PC-9 (cell line): ENCODE data around the gene IQSEC1. TPM values are rescaled to one million over a fixed set of nuclear protein-coding genes. Genes with fewer than 3 reads are reported as not detected.

Source experiments
- BruUV-seq: library from RNA; stranded (reverse); fragments of 400-500 nt; replicated peaks from 2 replicates; lab custom pipeline; 2021; lab: Mats Ljungman, UMichigan
- CTCF ChIA-PET: fragments of 300-600 bp; sonication (Branson Sonifier 250); formaldehyde crosslinking; loops from one replicate; lab custom pipeline; 2022; ENCODE audit warnings: antibody characterized with exemption; lab: Charles Lee
- POLR2A ChIA-PET: fragments of 300-600 bp; sonication (Branson Sonifier 250); formaldehyde crosslinking; loops from one replicate; lab custom pipeline; 2022; ENCODE audit warnings: antibody characterized with exemption; ENCODE audit not compliant: unreplicated experiment; lab: Charles Lee
- DNase-seq, 2 experiments: peaks; one replicate each; pipeline versions ENCODE4 v3.0.0 to v3.0.0-alpha.2; 2015 to 2022; ENCODE audit warnings: mixed read lengths in 1 of 2
- H2AFZ ChIP-seq: fragments of 200-600 bp; sonication (generic); 2 replicates; pipeline ENCODE4 v1.8.1; 2017; ENCODE audit warnings: antibody characterized with exemption
- H3F3A ChIP-seq: fragments of 200-600 bp; sonication (generic); 2 replicates; pipeline ENCODE4 v1.8.1; 2017; ENCODE audit warnings: antibody characterized with exemption, mild to moderate bottlenecking, low read depth; ENCODE audit not compliant: insufficient read depth
- H3K27ac ChIP-seq: fragments of 200-600 bp; sonication (generic); 2 replicates; pipeline ENCODE4 v1.6.1; 2016; ENCODE audit warnings: mixed run types
- H3K27me3 ChIP-seq: fragments of 200-600 bp; sonication (generic); 2 replicates; pipeline ENCODE4 v1.6.1; 2016; ENCODE audit warnings: low read depth, mixed run types; ENCODE audit not compliant: insufficient read depth
- H3K36me3 ChIP-seq: fragments of 200-600 bp; sonication (generic); 2 replicates; pipeline ENCODE4 v1.6.1; 2016; ENCODE audit warnings: low read depth, mixed run types
- H3K4me1 ChIP-seq: fragments of 200-600 bp; sonication (generic); replicated peaks from 2 replicates; pipeline ENCODE4 v1.6.1; 2016; ENCODE audit warnings: mixed run types; ENCODE audit not compliant: insufficient read depth
- H3K4me2 ChIP-seq: fragments of 200-600 bp; sonication (generic); 2 replicates; pipeline ENCODE4 v1.6.1; 2017; ENCODE audit warnings: mixed run types
- H3K4me3 ChIP-seq: fragments of 200-600 bp; sonication (generic); 2 replicates; pipeline ENCODE4 v1.6.1; 2016; ENCODE audit warnings: mixed run types
- H3K79me2 ChIP-seq: fragments of 200-600 bp; sonication (generic); 2 replicates; pipeline ENCODE4 v1.6.1; 2017; ENCODE audit warnings: low read depth, mixed run types
- H3K9me2 ChIP-seq: fragments of 200-600 bp; sonication (generic); 2 replicates; pipeline ENCODE4 v1.8.1; 2017; ENCODE audit warnings: mild to moderate bottlenecking; ENCODE audit not compliant: insufficient read depth
- H3K9me3 ChIP-seq: fragments of 200-600 bp; sonication (generic); 2 replicates; pipeline ENCODE4 v1.8.1; 2016; ENCODE audit warnings: low read depth; ENCODE audit not compliant: insufficient read depth
- H4K20me1 ChIP-seq: fragments of 200-600 bp; sonication (generic); 2 replicates; pipeline ENCODE4 v1.8.1; 2017; ENCODE audit not compliant: insufficient read depth
- CTCF ChIP-seq: fragments of 200-600 bp; sonication (generic); conservative IDR thresholded peaks from 2 replicates; pipeline ENCODE4 v1.6.1; 2017; ENCODE audit warnings: mixed run types, antibody characterized with exemption, mild to moderate bottlenecking, moderate library complexity
- EZH2 ChIP-seq: fragments of 200-600 bp; sonication (generic); IDR thresholded peaks from 2 replicates; pipeline ENCODE4 v1.8.0; 2017; ENCODE audit warnings: antibody characterized with exemption, low read depth
- intact Hi-C: fragments of 100-400 bp; cut with micrococcal nuclease; formaldehyde crosslinking; loops from one replicate; pipeline ENCODE4 v1.10.0; 2022; ENCODE audit not compliant: unreplicated experiment
- total RNA-seq: library from RNA; stranded (reverse); gene quantifications from 2 replicates; pipeline ENCODE4 v1.2.3, GENCODE V29; 2021

The IQSEC1 gene
- total RNA-seq, 1 experiment from 2014 or later, result 30.7 TPM

GRCh38 chr3:13110678-13111116 lies 37.5 kb upstream of the IQSEC1 start:
- peak; percentile 45 to 90 for DNase-seq
- POLR2A ChIA-PET, result interaction anchor here (0.5 to 0.7 kb wide), 3 partner anchors 8 to 155 kb away, joined by 3 read pairs; no protein-coding TSS in a partner anchor
- BruUV-seq, result no TSS peak

GRCh38 chr3:13109516-13109915 lies 36.3 kb upstream of the IQSEC1 start:
- no peaks in the 10 kb centered on the region for H3K36me3 ChIP-seq
- TF ChIP-seq EZH2 (no peak), CTCF (no peak)
- DNase-seq, result no peak
- no peaks in the 10 kb centered on the region for H3K79me2 ChIP-seq
- no TSS peak for BruUV-seq
- CTCF ChIA-PET, result no interaction called here
- H3K4me3 ChIP-seq, result no peak overlapping the region
- no peaks in the 10 kb centered on the region for H3K9me3 ChIP-seq
- peak overlapping the region; percentile 82 for H3K27ac ChIP-seq
- no peak overlapping the region for H2AFZ ChIP-seq
- H3F3A ChIP-seq, result peaks cover 74% of the 10 kb centered on the region
- intact Hi-C loops, result no loop called here
- H4K20me1 ChIP-seq, result no peaks in the 10 kb centered on the region
- POLR2A ChIA-PET, result interaction anchor here (0.6 kb wide), 1 partner anchor 51 kb away, joined by 11 read pairs; no protein-coding TSS in a partner anchor
- no peaks in the 10 kb centered on the region for H3K27me3 ChIP-seq
- no peaks in the 10 kb centered on the region for H3K9me2 ChIP-seq
- peaks cover 95% of the 10 kb centered on the region for H3K4me1 ChIP-seq
- no peak overlapping the region for H3K4me2 ChIP-seq

More at GRCh38 chr3:13110678-13111116, 37.5 kb upstream of the IQSEC1 start:
- H3K27ac ChIP-seq, result peak overlapping the region; percentile 82
- TF ChIP-seq EZH2 (no peak), CTCF (no peak)
- peaks cover 84% of the 10 kb centered on the region for H3K4me1 ChIP-seq
- peaks cover 67% of the 10 kb centered on the region for H3F3A ChIP-seq
- CTCF ChIA-PET, result interaction anchor here (1.4 kb wide), 1 partner anchor 18 kb away, joined by 5 read pairs; no protein-coding TSS in a partner anchor
- no peaks in the 10 kb centered on the region for H3K36me3 ChIP-seq
- H3K9me2 ChIP-seq, result no peaks in the 10 kb centered on the region
- H3K79me2 ChIP-seq, result no peaks in the 10 kb centered on the region
- peak overlapping the region; percentile 72 for H3K4me2 ChIP-seq
- H3K9me3 ChIP-seq, result no peaks in the 10 kb centered on the region
- H3K4me3 ChIP-seq, result peak overlapping the region; percentile 31; the same call in 1 of the 2 replicates
- H4K20me1 ChIP-seq, result no peaks in the 10 kb centered on the region
- intact Hi-C loops, result loop anchor here (5.0 kb wide), 1 partner anchor 172 kb away; no protein-coding TSS in a partner anchor
- H2AFZ ChIP-seq, result no peak overlapping the region
- no peaks in the 10 kb centered on the region for H3K27me3 ChIP-seq

- no TSS peak for BruUV-seq
- H3K27ac ChIP-seq, result no peak overlapping the region
These were observed 35.6 kb upstream of the IQSEC1 start for GRCh38 chr3:13108861-13109260.

More at GRCh38 chr3:13108861-13109260, 35.6 kb upstream of the IQSEC1 start:
- TF ChIP-seq EZH2 (no peak), CTCF (no peak)
- H3K4me2 ChIP-seq, result no peak overlapping the region
- H3K27me3 ChIP-seq, result no peaks in the 10 kb centered on the region
- CTCF ChIA-PET, result no interaction called here
- intact Hi-C loops, result no loop called here
- H3K4me1 ChIP-seq, result peaks cover 91% of the 10 kb centered on the region
- H3K4me3 ChIP-seq, result no peak overlapping the region
- peaks cover 70% of the 10 kb centered on the region for H3F3A ChIP-seq
- H3K36me3 ChIP-seq, result no peaks in the 10 kb centered on the region
- H2AFZ ChIP-seq, result no peak overlapping the region
- H4K20me1 ChIP-seq, result no peaks in the 10 kb centered on the region
- no peaks in the 10 kb centered on the region for H3K79me2 ChIP-seq
- no peaks in the 10 kb centered on the region for H3K9me2 ChIP-seq
- H3K9me3 ChIP-seq, result no peaks in the 10 kb centered on the region
- POLR2A ChIA-PET, result no interaction called here
- DNase-seq, result no peak
